GM03348 (cell line): ENCODE results near the gene KLHL40.

Source experiments
- DNase-seq: peaks from one replicate; pipeline ENCODE4 v3.0.0; 2012; ENCODE audit warnings: low spot score

KLHL40 gene

GRCh38 chr3:42723219-42723618 is 37.9 kb downstream of the KLHL40 start:
- DNase-seq, result no peak

GRCh38 chr3:42725454-42725853 is 40.1 kb downstream of the KLHL40 start:
- DNase-seq, result no peak

- no peak for DNase-seq
Measured at GRCh38 chr3:42728056-42728455, 42.7 kb downstream of the KLHL40 start.

GRCh38 chr3:42728668-42729364 is 43.5 kb downstream of the KLHL40 start:
- DNase-seq, result no peak

- no peak for DNase-seq
Measured at GRCh38 chr3:42729404-42730145, 44.2 kb downstream of the KLHL40 start.

GRCh38 chr3:42730294-42730693 is 45.0 kb downstream of the KLHL40 start:
- DNase-seq, result no peak

- DNase-seq, result no peak
Measured at GRCh38 chr3:42730706-42731420, 45.5 kb downstream of the KLHL40 start.

GRCh38 chr3:42731476-42732195 is 46.3 kb downstream of the KLHL40 start:
- DNase-seq, result no peak

- DNase-seq, result no peak
Measured at GRCh38 chr3:42732196-42732828, 47.0 kb downstream of the KLHL40 start.

GRCh38 chr3:42732829-42733459 is 47.6 kb downstream of the KLHL40 start:
- no peak for DNase-seq

GRCh38 chr3:42733501-42734262 is 48.3 kb downstream of the KLHL40 start:
- no peak for DNase-seq

- DNase-seq, result no peak
Measured at GRCh38 chr3:42734263-42734860, 49.0 kb downstream of the KLHL40 start.

- no peak for DNase-seq
Measured at GRCh38 chr3:42735019-42735418, 49.7 kb downstream of the KLHL40 start.

GRCh38 chr3:42735615-42736014 is 50.3 kb downstream of the KLHL40 start:
- no peak for DNase-seq

- DNase-seq, result no peak
Measured at GRCh38 chr3:42736081-42736480, 50.7 kb downstream of the KLHL40 start.

- no peak for DNase-seq
Measured at GRCh38 chr3:42736531-42736930, 51.2 kb downstream of the KLHL40 start.

GRCh38 chr3:42739401-42740158 is 54.2 kb downstream of the KLHL40 start:
- no peak for DNase-seq

- no peak for DNase-seq
Measured at GRCh38 chr3:42741796-42742195, 56.5 kb downstream of the KLHL40 start.
